ENCODE results near the gene TRMT11. TPM values are rescaled to one million over a fixed set of nuclear protein-coding genes. Genes with fewer than 3 reads are reported as not detected.

The TRMT11 gene
- total and polyA plus RNA-seq, 9 of the 15 experiments (the other 6 are each of a cell fraction or from before 2014, with no cell fraction given): 38.8 to 88.0 (median 59.8) TPM

DNA sequence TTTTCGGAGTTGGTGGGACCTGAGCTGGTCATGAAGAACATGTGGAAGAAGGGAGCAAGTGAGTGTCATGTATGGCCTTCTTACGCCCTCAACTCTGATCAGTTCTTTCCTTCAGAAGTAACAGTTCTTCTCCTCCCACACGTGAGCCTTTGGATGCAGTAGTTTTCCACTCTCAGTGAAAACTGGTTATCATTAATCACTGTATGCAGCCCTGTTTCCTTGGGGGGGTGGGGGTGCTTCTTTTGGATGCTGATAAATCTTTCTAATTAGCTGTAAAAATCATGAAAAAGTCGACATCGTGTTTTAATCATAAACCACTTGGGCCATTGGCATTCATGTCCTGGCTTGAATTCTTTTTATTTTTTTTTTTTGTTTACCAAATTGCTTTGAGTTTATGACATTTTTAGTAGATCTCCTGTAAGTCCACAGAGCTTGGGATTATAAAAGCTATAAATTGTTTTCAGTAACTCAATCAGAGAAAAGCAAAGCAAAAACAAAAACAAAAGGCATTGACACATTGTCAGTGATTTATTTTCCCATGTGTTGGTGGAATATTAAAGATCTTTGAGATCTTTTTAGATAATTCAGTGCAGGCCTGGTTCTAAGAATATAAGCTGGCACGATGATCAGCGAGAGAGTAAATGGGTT is 84.8 kb downstream of the TRMT11 start (continued):
- TF ChIP-seq SIX5 (IDR thresholded peaks at IDR 0.05; ENCODE audit: borderline replicate concordance in 1 of 2, insufficient read depth in 1 of 2, low read depth in 1 of 2, low read length in 2 of 2) (no peak), ZBED1 (IDR thresholded peaks at IDR 0.05) (no peak), CBFA2T3 (IDR thresholded peaks at IDR 0.05) (0 out of 2 replicates have a peak, but pooled peaks have one; percentile 19), GTF2A2 (tag; IDR thresholded peaks at IDR 0.05) (no peak), RCOR1 (IDR thresholded peaks at IDR 0.05; ENCODE audit: borderline replicate concordance in 1 of 2, low read depth in 2 of 2, low read length in 2 of 2) (0 out of 4 replicates have a peak, but pooled peaks of 1 of the 2 experiments have one; percentile 9)
- TF ChIP-seq, protein P1, sequence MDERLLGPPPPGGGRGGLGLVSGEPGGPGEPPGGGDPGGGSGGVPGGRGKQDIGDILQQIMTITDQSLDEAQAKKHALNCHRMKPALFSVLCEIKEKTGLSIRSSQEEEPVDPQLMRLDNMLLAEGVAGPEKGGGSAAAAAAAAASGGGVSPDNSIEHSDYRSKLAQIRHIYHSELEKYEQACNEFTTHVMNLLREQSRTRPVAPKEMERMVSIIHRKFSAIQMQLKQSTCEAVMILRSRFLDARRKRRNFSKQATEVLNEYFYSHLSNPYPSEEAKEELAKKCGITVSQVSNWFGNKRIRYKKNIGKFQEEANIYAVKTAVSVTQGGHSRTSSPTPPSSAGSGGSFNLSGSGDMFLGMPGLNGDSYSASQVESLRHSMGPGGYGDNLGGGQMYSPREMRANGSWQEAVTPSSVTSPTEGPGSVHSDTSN (CRISPR knock-in tag; IDR thresholded peaks at IDR 0.05; ENCODE audit: low read depth): no peak
- TF ChIP-seq, protein P1 (tag; conservative IDR thresholded peaks at IDR 0.05; ENCODE audit: low read depth): 0 out of 2 replicates have a peak, but pooled peaks have one; percentile 10

DNA sequence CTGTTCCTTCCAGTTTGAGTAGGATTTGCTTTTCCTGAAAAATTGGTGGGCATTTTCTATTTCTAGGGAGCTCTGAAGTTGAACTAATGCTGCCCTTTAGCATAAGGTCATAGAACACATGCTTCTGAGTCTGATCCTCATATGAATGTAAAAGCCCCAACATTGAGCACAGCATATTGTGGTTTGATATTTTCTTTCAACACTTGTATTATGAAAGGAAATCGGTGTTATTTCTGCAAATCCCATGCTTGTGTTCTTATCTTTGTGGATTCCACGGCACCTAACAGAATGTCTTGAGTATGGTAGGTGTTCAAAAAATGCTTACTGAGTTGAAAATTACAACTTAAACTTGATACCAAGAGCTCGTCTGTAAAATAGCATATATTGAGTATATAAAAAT is 85.8 kb downstream of the TRMT11 start:
- Histone ChIP-seq H3K4me3 (no peak overlapping the region), H3K9ac (ENCODE audit: insufficient read depth in 1 of 2, low read depth in 2 of 2, low read length in 2 of 2) (no peak overlapping the region), H3K79me2 (ENCODE audit: control insufficient read depth, insufficient read depth, low read length) (no peaks in the 10 kb centered on the region; the same call in 2 of the 3 replicates), H2AFZ (ENCODE audit: low read depth, low read length) (no peak overlapping the region), H3K9me3 (replicated peaks; ENCODE audit: control insufficient read depth, insufficient read depth, low read depth, low read length) (0 out of 2 replicates have a peak, but pooled peaks cover 4% of the 10 kb centered on the region), H4K20me1 (replicated peaks; ENCODE audit: control insufficient read depth, insufficient read depth, low read length) (no peaks in the 10 kb centered on the region), H3K9me1 (ENCODE audit: control insufficient read depth, insufficient read depth, low read length) (no peaks in the 10 kb centered on the region), H3K4me2 (ENCODE audit: insufficient read depth, low read length) (no peak overlapping the region), H3K4me1 (replicated peaks in 1 of 2; ENCODE audit: control insufficient read depth in 2 of 2, insufficient read depth in 2 of 2, low read length in 2 of 2) (peaks cover 0 to 29% of the 10 kb centered on the region in 2 experiments; a peak in 4 of 5 replicates), H3K27ac (ENCODE audit: extremely low read depth, low read depth, low read length) (no peak overlapping the region), H3K36me3 (ENCODE audit: control insufficient read depth, insufficient read depth, low read length) (peaks cover 6% of the 10 kb centered on the region), H3K27me3 (ENCODE audit: control insufficient read depth in 2 of 2, insufficient read depth in 2 of 2, low read length in 2 of 2) (no peaks in the 10 kb centered on the region)
- intact Hi-C loops (cut with micrococcal nuclease) (no loop called here), in situ Hi-C loops (cut with MboI) (no loop called here)
- no peak for DNase-seq (ENCODE audit: extremely low read depth in 1 of 4, low spot score in 3 of 4)
- BruUV-seq (replicated peaks): no TSS peak
- no peak for ATAC-seq
- CTCF ChIA-PET (ENCODE audit: low intra/inter-chr PET ratio): no interaction called here
- 49% methylated on average over 3 of the region's 3 CpGs for WGBS (ENCODE audit: insufficient coverage, low coverage, missing lambda C conversion rate)
- no peak for FAIRE-seq
- TF ChIP-seq ZNF316 (IDR thresholded peaks at IDR 0.05): peak; percentile 43
- TF ChIP-seq, protein P2, sequence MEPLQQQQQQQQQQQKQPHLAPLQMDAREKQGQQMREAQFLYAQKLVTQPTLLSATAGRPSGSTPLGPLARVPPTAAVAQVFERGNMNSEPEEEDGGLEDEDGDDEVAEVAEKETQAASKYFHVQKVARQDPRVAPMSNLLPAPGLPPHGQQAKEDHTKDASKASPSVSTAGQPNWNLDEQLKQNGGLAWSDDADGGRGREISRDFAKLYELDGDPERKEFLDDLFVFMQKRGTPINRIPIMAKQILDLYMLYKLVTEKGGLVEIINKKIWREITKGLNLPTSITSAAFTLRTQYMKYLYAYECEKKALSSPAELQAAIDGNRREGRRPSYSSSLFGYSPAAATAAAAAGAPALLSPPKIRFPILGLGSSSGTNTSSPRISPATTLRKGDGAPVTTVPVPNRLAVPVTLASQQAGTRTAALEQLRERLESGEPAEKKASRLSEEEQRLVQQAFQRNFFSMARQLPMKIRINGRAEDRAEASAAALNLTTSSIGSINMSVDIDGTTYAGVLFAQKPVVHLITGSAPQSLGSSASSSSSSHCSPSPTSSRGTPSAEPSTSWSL (CRISPR knock-in tag; IDR thresholded peaks at IDR 0.05; ENCODE audit: borderline replicate concordance): no peak
- no peak for TF ChIP-seq SMAD1 (IDR thresholded peaks at IDR 0.05; ENCODE audit: low read depth, low read length, partially characterized antibody)
- TF ChIP-seq ETV1 (tag; conservative IDR thresholded peaks at IDR 0.05; ENCODE audit: low read depth): no peak
- TF ChIP-seq GATAD2A (IDR thresholded peaks at IDR 0.05): no peak
- TF ChIP-seq, protein P3, sequence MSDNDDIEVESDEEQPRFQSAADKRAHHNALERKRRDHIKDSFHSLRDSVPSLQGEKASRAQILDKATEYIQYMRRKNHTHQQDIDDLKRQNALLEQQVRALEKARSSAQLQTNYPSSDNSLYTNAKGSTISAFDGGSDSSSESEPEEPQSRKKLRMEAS (CRISPR knock-in tag; IDR thresholded peaks at IDR 0.05): no peak
- no peak for TF ChIP-seq DPF2 (IDR thresholded peaks at IDR 0.05)
- TF ChIP-seq MYNN (IDR thresholded peaks at IDR 0.05): peak; percentile 87
- no peak for TF ChIP-seq MYNN (CRISPR knock-in tag; IDR thresholded peaks at IDR 0.05)
- POLR2A ChIA-PET: interaction anchor here (0.8 kb wide), 1 partner anchor 16 kb away, joined by 3 read pairs; no protein-coding TSS in a partner anchor

Data from K562 (cell line).